WTC11 (cell line): ENCODE results near the gene SVIL. TPM values are rescaled to one million over a fixed set of nuclear protein-coding genes. Genes with fewer than 3 reads are reported as not detected.
"Not testable (repeated sequence)": the region's sequence is repeated elsewhere in the genome, so short reads cannot be mapped to it uniquely, and the experiment has no call there.

Experiments
- ATAC-seq: fragments of 200-7000 bp; cut with Tn5 transposase; 2 replicates; pipeline ENCODE4 v1.10.0; 2021; ENCODE audit warnings: mild to moderate bottlenecking, moderate library complexity
- CTCF ChIA-PET: fragments of 300-600 bp; sonication (Branson Sonifier 250); formaldehyde crosslinking; loops from one replicate; lab custom pipeline; 2021; ENCODE audit warnings: antibody characterized with exemption; lab: Charles Lee
- POLR2A ChIA-PET: fragments of 350-600 bp; sonication (Branson Sonifier 250); formaldehyde crosslinking; loops from one replicate; lab custom pipeline; 2021; ENCODE audit warnings: antibody characterized with exemption; lab: Charles Lee
- DNase-seq: peaks from one replicate; pipeline ENCODE4 v3.0.0; 2021; ENCODE audit warnings: low spot score
- H3K27ac Mint-ChIP-seq: 2 replicates; pipeline ENCODE4 v1.8.0; 2021; ENCODE audit warnings: mixed read lengths
- H3K27me3 Mint-ChIP-seq: 2 replicates; pipeline ENCODE4 v1.8.0; 2021; ENCODE audit warnings: low read depth, mild to moderate bottlenecking, moderate library complexity, mixed read lengths
- H3K36me3 Mint-ChIP-seq: 2 replicates; pipeline ENCODE4 v1.8.0; 2021; ENCODE audit warnings: mixed read lengths
- H3K4me1 Mint-ChIP-seq: 2 replicates; pipeline ENCODE4 v1.8.0; 2022; ENCODE audit warnings: mixed read lengths
- H3K4me3 Mint-ChIP-seq: 2 replicates; pipeline ENCODE4 v1.8.0; 2021; ENCODE audit warnings: mild to moderate bottlenecking, moderate library complexity, mixed read lengths
- H3K9me3 Mint-ChIP-seq: 2 replicates; pipeline ENCODE4 v1.8.0; 2021; ENCODE audit warnings: mixed read lengths
- AR ChIP-seq: fragments of 250-450 bp; sonication (Bioruptor Pico); IDR thresholded peaks from 2 replicates; pipeline ENCODE4 v1.9.0; 2021; ENCODE audit warnings: mild to moderate bottlenecking
- ATF1 ChIP-seq: sonication (generic); formaldehyde crosslinking; IDR thresholded peaks from 2 replicates; pipeline ENCODE4 v1.8.1; 2023; ENCODE audit warnings: mild to moderate bottlenecking, moderate library complexity, missing genetic modification reagents
- CBFB ChIP-seq: sonication (generic); formaldehyde crosslinking; IDR thresholded peaks from 2 replicates; pipeline ENCODE4 v1.8.1; 2022; ENCODE audit warnings: mild to moderate bottlenecking, low read depth, missing genetic modification reagents
- CTCF ChIP-seq: fragments of 200-600 bp; IDR thresholded peaks from 2 replicates; pipeline ENCODE4 v1.8.0; 2022; ENCODE audit warnings: antibody characterized with exemption
- E2F1 ChIP-seq: sonication (generic); formaldehyde crosslinking; IDR thresholded peaks from 2 replicates; pipeline ENCODE4 v1.8.0; 2022; ENCODE audit warnings: mild to moderate bottlenecking, missing genetic modification reagents
- GRHL2 ChIP-seq: fragments of 250-450 bp; sonication (Bioruptor Pico); IDR thresholded peaks from 2 replicates; pipeline ENCODE4 v1.8.0; 2022; ENCODE audit warnings: mild to moderate bottlenecking, moderate library complexity; ENCODE audit not compliant: insufficient replicate concordance, severe bottlenecking
- HMGXB4 ChIP-seq: sonication (generic); formaldehyde crosslinking; IDR thresholded peaks from 2 replicates; pipeline ENCODE4 v1.8.1; 2023; ENCODE audit warnings: mild to moderate bottlenecking, moderate library complexity, missing genetic modification reagents
- NFYB ChIP-seq: sonication (generic); formaldehyde crosslinking; conservative IDR thresholded peaks from 2 replicates; pipeline ENCODE4 v1.8.0; 2022; ENCODE audit warnings: low read depth, missing genetic modification reagents
- NR1H2 ChIP-seq: sonication (generic); formaldehyde crosslinking; IDR thresholded peaks from 2 replicates; pipeline ENCODE4 v1.9.0; 2021; ENCODE audit warnings: mild to moderate bottlenecking, moderate library complexity, missing genetic modification reagents
- OVOL2 ChIP-seq: fragments of 250-450 bp; sonication (Bioruptor Pico); IDR thresholded peaks from 2 replicates; pipeline ENCODE4 v1.9.0; 2021; ENCODE audit warnings: mild to moderate bottlenecking, borderline replicate concordance
- SMAD3 ChIP-seq: sonication (generic); formaldehyde crosslinking; IDR thresholded peaks from 2 replicates; pipeline ENCODE4 v1.8.0; 2022; ENCODE audit warnings: missing genetic modification reagents, mild to moderate bottlenecking, borderline replicate concordance
- STAT6 ChIP-seq: sonication (generic); formaldehyde crosslinking; conservative IDR thresholded peaks from 2 replicates; pipeline ENCODE4 v1.8.1; 2023; ENCODE audit warnings: mild to moderate bottlenecking, low read depth, missing genetic modification reagents, moderate library complexity
- ZBTB43 ChIP-seq: sonication (generic); formaldehyde crosslinking; IDR thresholded peaks from 2 replicates; pipeline ENCODE4 v1.8.1; 2023; ENCODE audit warnings: mild to moderate bottlenecking, missing genetic modification reagents
- ZNF263 ChIP-seq: sonication (generic); formaldehyde crosslinking; IDR thresholded peaks from 2 replicates; pipeline ENCODE4 v1.8.1; 2022; ENCODE audit warnings: low read depth, mild to moderate bottlenecking, moderate library complexity, missing genetic modification reagents
- ZNF396 ChIP-seq: fragments of 250-450 bp; sonication (Bioruptor Pico); IDR thresholded peaks from 2 replicates; pipeline ENCODE4 v1.8.0; 2021; ENCODE audit warnings: mild to moderate bottlenecking, moderate library complexity, borderline replicate concordance
- total RNA-seq: library from RNA; stranded (reverse); gene quantifications from 3 replicates; pipeline ENCODE4 v1.2.3, GENCODE V29; 2021
- TF ChIP-seq, protein P1 (sequence below): sonication (generic); formaldehyde crosslinking; IDR thresholded peaks from 2 replicates; pipeline ENCODE4 v1.8.1; 2023; ENCODE audit warnings: mild to moderate bottlenecking, missing genetic modification reagents, borderline replicate concordance
- TF ChIP-seq, protein P2 (sequence below): sonication (generic); formaldehyde crosslinking; IDR thresholded peaks from 2 replicates; pipeline ENCODE4 v1.8.1; 2022; ENCODE audit warnings: low read depth, mild to moderate bottlenecking, moderate library complexity, missing genetic modification reagents, borderline replicate concordance

Gene SVIL
- total RNA-seq, 1 experiment from 2014 or later: 27.1 TPM

DNA sequence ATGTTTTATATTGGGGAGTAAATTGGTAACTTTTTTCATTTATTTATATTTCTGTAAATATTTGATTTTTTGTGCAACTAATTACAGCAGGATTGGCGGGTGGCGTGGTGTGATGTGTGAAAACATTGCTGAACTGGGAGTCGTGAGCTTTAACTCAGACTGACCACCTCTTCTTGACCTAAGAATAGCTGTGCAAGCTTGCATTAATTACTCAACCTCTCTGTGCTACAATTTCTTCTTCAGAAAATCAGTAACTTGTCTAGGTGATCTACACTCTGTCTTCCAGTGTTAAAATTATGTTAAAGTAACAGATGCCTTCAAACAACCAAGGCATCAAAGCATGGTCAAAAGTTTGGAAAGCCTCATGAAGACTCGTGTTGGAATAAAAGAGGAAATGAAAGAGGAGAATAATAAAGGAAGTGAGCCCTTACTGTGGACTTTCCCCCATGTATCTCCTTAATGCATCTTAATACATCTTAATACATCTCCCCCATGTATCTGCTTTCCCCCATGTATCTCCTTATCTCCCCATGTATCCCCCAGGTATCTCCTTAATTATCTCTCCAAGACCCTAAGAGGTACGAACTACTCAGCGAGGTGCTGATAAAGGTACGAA, 71.2 kb downstream of the SVIL start:
- H3K4me3 Mint-ChIP-seq: no peak overlapping the region
- ChIA-PET CTCF (interaction anchor here (0.8 to 1.4 kb wide), 2 partner anchors 9 to 28 kb away, joined by 3 to 7 read pairs; no protein-coding TSS in a partner anchor), POLR2A (no interaction called here)
- peaks cover 47% of the 10 kb centered on the region for H3K4me1 Mint-ChIP-seq
- ATAC-seq (no peak), DNase-seq (no peak)
- no peak for TF ChIP-seq STAT6 (CRISPR knock-in tag)
- TF ChIP-seq AR (CRISPR knock-in tag): no peak
- TF ChIP-seq, protein P1, sequence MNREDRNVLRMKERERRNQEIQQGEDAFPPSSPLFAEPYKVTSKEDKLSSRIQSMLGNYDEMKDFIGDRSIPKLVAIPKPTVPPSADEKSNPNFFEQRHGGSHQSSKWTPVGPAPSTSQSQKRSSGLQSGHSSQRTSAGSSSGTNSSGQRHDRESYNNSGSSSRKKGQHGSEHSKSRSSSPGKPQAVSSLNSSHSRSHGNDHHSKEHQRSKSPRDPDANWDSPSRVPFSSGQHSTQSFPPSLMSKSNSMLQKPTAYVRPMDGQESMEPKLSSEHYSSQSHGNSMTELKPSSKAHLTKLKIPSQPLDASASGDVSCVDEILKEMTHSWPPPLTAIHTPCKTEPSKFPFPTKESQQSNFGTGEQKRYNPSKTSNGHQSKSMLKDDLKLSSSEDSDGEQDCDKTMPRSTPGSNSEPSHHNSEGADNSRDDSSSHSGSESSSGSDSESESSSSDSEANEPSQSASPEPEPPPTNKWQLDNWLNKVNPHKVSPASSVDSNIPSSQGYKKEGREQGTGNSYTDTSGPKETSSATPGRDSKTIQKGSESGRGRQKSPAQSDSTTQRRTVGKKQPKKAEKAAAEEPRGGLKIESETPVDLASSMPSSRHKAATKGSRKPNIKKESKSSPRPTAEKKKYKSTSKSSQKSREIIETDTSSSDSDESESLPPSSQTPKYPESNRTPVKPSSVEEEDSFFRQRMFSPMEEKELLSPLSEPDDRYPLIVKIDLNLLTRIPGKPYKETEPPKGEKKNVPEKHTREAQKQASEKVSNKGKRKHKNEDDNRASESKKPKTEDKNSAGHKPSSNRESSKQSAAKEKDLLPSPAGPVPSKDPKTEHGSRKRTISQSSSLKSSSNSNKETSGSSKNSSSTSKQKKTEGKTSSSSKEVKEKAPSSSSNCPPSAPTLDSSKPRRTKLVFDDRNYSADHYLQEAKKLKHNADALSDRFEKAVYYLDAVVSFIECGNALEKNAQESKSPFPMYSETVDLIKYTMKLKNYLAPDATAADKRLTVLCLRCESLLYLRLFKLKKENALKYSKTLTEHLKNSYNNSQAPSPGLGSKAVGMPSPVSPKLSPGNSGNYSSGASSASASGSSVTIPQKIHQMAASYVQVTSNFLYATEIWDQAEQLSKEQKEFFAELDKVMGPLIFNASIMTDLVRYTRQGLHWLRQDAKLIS: no peak
- TF ChIP-seq ZNF396 (CRISPR knock-in tag): no peak
- TF ChIP-seq E2F1 (CRISPR knock-in tag): no peak
- no peak for TF ChIP-seq ZBTB43
- TF ChIP-seq HMGXB4 (CRISPR knock-in tag): no peak
- TF ChIP-seq ATF1: no peak
- no peak for TF ChIP-seq CBFB (CRISPR knock-in tag)
- TF ChIP-seq OVOL2: no peak
- TF ChIP-seq NFYB (CRISPR knock-in tag): no peak
- no peak for TF ChIP-seq SMAD3
- no peak for TF ChIP-seq CTCF
- TF ChIP-seq, protein P2, sequence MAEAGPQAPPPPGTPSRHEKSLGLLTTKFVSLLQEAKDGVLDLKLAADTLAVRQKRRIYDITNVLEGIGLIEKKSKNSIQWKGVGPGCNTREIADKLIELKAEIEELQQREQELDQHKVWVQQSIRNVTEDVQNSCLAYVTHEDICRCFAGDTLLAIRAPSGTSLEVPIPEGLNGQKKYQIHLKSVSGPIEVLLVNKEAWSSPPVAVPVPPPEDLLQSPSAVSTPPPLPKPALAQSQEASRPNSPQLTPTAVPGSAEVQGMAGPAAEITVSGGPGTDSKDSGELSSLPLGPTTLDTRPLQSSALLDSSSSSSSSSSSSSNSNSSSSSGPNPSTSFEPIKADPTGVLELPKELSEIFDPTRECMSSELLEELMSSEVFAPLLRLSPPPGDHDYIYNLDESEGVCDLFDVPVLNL (CRISPR knock-in tag): no peak
- no peak for TF ChIP-seq ZNF263 (CRISPR knock-in tag)
- TF ChIP-seq NR1H2 (CRISPR knock-in tag): no peak
- TF ChIP-seq GRHL2 (CRISPR knock-in tag): no peak
- TF ChIP-seq, all 79 proteins: peak for 0
- Mint-ChIP-seq H3K27me3 (no peaks in the 10 kb centered on the region), H3K36me3 (no peaks in the 10 kb centered on the region; the same call in 1 of the 2 replicates), H3K9me3 (no peaks in the 10 kb centered on the region), H3K27ac (no peak overlapping the region)

DNA sequence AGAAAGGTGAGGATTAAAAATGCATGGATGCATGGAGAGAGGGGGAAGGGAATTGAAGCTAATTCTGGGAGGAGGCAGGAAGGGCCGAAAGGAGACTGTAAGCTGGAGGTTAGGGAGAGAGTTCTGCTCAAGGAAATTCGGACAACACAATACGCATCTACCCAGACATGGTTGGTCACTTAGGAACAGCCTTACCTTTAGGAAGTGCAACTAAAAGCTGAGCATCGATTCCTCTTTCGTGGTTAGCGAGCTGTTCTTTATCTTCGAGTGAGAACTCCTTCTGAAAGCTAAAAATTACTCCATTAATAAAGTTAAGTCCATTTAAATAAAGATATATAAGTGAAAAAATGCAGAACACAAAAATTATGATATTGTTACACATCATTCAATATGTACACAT, 71.8 kb downstream of the SVIL start:
- peaks cover 43% of the 10 kb centered on the region for H3K4me1 Mint-ChIP-seq
- peak; percentile 44 for ATAC-seq
- DNase-seq, H3K4me3 Mint-ChIP-seq, H3K9me3 Mint-ChIP-seq, H3K36me3 Mint-ChIP-seq, H3K27me3 Mint-ChIP-seq, POLR2A ChIA-PET: not testable (repeated sequence)
- peak overlapping the region; percentile 65; the same call in 1 of the 2 replicates for H3K27ac Mint-ChIP-seq
- CTCF ChIA-PET: interaction anchor here (0.8 to 1.4 kb wide), 2 partner anchors 8 to 28 kb away, joined by 3 to 7 read pairs; no protein-coding TSS in a partner anchor
